ENCODE data around the gene MAGI2.
"Not testable (repeated sequence)": the region's sequence is repeated elsewhere in the genome, so short reads cannot be mapped to it uniquely, and the experiment has no call there.

MAGI2 gene

DNA sequence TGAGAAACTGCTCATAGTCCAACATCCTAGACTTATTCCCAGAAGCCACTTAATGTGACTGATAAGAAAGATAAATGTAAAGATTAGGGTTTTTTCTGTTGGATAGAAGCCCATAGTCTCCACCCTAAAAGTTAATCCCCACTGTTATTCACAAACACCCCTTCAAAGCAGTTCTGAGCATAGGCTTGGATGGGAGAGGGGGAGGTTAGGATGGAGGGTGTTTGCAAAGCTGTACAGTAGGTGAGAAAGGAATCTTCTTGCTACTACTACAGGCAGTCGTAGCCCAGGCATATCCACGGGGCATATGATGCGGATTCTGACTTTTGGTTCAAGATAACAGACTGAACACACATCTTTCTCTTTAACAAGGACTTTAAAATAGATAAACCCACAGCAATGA, 1119.0 kb downstream of the MAGI2 start:
- no peaks in the 10 kb centered on the region for H3K36me3 Mint-ChIP-seq
- no peak overlapping the region for H3K4me3 Mint-ChIP-seq
- no peaks in the 10 kb centered on the region for H3K27me3 Mint-ChIP-seq
- no peaks in the 10 kb centered on the region for H3K4me1 Mint-ChIP-seq
- H3K9me3 Mint-ChIP-seq: peaks cover 5% of the 10 kb centered on the region
- H3K27ac Mint-ChIP-seq: no peak overlapping the region

DNA sequence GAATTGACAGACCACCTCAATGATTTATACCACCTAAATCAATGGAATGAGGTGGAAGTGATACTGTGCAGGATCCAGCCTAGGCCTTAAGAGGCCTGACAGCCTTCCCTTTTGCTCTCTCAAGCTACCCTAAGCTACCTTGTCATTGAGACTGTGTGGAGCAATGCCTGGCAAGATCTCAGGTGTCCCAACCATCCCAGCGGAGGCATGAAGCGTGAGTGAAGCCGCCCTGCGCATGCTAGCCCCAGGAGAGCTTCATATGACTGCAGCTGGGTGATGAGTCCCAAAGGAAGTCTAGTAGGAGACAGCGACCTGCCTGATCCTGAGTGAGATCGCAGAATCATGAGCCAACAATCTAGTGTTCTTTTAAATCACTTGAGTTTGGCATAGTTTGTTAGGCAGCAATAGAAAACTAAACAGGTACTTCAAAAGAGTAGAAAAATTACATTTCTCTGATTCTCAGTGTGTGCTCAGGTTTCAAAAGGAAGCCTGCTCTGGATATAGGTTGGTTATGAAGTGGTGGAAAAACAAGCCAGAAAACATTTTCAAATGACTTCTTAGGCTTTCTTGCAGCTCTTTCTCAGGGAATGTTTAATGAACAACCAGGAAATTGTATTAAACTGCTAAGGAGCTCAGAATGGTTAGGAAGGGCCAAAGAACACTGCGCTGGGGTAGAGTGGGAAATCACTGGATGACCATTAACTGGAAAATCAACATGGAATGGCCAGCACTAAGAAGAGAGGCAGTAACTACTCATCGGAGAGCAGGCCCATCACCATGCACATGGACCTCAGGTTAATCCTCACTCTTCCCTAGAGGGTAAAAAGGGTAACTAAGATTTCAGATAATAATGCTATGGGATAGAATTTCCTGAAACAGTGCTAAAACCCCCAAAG, 1119.7 kb downstream of the MAGI2 start:
- Mint-ChIP-seq H3K9me3 (peaks cover 5% of the 10 kb centered on the region), H3K4me1 (no peaks in the 10 kb centered on the region), H3K27me3 (no peaks in the 10 kb centered on the region), H3K36me3 (no peaks in the 10 kb centered on the region), H3K27ac (no peak overlapping the region), H3K4me3 (no peak overlapping the region)

DNA sequence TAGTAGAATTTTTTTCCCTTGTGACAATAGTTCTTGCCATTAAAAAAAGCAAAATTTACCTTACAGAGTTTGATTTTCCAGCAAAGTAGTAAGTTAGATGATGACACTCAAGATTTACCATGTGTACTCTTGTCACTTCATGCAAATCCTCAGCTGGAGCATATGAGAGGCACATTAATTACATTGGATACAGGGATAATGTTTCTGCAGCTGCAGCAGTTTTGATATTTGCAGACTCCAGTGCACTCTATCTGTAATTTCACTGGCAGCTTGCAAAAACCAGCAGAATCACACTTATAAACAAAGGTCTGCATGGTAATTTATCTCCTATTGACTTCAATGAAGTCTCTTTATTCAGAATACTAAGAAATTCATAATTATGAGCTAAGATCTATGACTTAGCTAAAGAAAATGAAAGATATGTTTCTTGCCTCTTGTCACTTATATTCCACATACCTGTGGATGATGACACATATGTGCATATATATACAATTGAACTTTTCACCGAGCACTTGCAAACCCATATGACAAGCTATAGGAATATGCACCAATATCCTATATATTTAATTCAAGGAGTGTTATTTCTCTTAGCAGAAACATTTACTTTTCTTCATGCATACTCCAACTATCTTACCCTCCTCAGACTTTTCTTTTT, 1124.3 kb downstream of the MAGI2 start:
- Mint-ChIP-seq H3K36me3 (no peaks in the 10 kb centered on the region), H3K4me3 (no peak overlapping the region), H3K4me1 (no peaks in the 10 kb centered on the region), H3K27me3 (no peaks in the 10 kb centered on the region), H3K9me3 (no peaks in the 10 kb centered on the region), H3K27ac (no peak overlapping the region)

DNA sequence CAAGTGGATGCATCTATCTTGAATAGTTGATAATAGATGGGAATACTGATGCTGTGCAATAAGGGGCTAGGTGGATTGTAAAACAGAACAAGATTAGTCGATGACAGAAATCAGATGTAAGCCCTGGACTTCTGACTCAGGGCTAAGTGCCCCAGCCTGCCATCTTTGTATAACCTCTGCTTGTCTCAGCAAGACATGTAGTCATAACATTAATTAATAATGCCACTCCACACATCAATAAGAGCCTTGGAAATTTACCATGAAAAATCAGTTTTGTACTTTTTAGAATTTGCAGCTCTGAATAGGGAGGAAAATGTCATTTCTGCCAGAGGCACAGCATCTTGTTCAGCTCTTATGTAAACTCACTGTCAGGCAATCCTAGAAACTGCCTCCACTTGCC, 1125.7 kb downstream of the MAGI2 start:
- no peaks in the 10 kb centered on the region for H3K9me3 Mint-ChIP-seq

DNA sequence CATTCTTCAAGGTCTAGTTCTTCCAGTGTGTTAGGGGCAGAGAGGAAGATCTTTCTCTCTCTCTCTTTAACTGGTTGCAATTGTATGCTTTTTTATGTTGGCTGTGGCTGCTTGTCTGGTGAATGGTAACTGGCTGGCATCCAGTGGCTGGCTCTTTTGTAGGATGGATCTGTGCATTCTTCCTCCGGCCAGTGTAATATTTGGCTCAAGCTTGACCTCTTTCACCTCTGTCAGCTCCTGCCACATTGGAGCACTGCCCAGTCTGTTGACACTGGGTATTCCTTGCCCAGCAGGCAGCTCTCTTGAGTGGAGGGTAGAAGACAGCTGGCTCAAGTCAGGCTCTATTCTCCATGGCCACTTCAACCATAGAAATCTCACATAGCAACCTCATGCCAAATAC, 1126.6 kb downstream of the MAGI2 start:
- no peaks in the 10 kb centered on the region for H3K36me3 Mint-ChIP-seq
- no peaks in the 10 kb centered on the region for H3K9me3 Mint-ChIP-seq
- no peak overlapping the region for H3K4me3 Mint-ChIP-seq
- H3K4me1 Mint-ChIP-seq: no peaks in the 10 kb centered on the region
- no peak overlapping the region for H3K27ac Mint-ChIP-seq
- H3K27me3 Mint-ChIP-seq: no peaks in the 10 kb centered on the region

More for the DNA sequence above, 1125.7 kb downstream of the MAGI2 start:
- Mint-ChIP-seq H3K36me3 (no peaks in the 10 kb centered on the region), H3K27me3 (no peaks in the 10 kb centered on the region), H3K4me3 (no peak overlapping the region), H3K4me1 (no peaks in the 10 kb centered on the region), H3K27ac (no peak overlapping the region)

DNA sequence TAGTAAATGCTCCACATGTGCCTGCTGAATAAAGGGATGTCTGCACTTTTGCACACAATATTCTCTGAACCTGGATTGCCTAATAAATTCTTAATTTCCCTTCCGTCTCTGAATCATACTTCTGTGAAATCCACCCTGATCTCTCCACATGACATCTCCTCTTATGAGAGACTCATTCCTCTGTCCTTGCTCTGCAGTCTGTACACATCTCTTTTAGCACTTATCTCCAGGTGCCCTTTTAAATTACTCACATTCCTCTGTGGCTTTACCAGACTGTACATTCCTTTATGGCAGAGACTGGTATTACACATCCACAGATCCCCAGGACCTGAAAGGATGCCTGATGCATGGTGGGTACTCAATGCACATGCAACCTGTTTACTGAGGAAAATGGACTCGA, 1127.3 kb downstream of the MAGI2 start:
- Mint-ChIP-seq H3K27ac (no peak overlapping the region), H3K4me1 (no peaks in the 10 kb centered on the region), H3K27me3 (no peaks in the 10 kb centered on the region), H3K36me3 (no peaks in the 10 kb centered on the region), H3K4me3 (no peak overlapping the region), H3K9me3 (no peaks in the 10 kb centered on the region)

DNA sequence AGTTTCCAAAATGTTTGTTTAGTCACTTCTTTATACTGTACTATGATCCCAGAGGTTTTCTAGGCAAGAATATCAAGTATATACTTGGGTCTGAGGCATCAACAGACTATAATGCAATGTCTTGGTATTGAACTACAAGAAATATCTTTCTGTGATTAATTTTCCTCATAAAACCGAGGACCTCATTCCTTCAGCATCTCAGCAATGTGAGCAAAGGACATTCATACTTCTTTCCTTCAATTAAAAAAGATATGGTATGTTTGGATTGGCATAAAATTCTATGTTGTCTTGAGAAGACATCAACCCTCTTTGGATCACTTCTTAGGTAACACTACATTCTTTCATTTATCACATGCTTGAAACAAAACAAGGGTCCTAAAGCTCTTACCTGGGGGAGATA, 1130.3 kb downstream of the MAGI2 start:
- H3K9me3 Mint-ChIP-seq: no peaks in the 10 kb centered on the region
- H3K36me3 Mint-ChIP-seq: no peaks in the 10 kb centered on the region
- no peaks in the 10 kb centered on the region for H3K4me1 Mint-ChIP-seq
- no peak overlapping the region for H3K4me3 Mint-ChIP-seq
- no peak overlapping the region for H3K27ac Mint-ChIP-seq
- no peaks in the 10 kb centered on the region for H3K27me3 Mint-ChIP-seq

DNA sequence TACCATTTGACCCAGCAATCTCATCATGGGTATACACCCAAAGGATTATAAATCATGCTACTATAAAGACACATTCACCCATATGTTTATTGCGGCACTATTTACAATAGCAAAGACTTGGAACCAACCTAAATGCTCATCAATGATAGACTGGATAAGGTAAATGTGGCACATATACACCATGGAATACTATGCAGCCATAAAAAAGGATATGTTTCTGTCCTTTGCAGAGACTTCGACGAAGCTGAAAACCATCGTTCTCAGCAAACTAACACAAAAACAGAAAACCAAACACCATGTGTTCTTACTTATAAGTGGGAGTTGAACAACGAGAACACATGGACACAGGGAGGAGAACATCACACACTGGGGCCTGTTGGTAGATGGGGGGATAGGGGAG, 1131.2 kb downstream of the MAGI2 start:
- H3K4me3 Mint-ChIP-seq, H3K36me3 Mint-ChIP-seq, H3K9me3 Mint-ChIP-seq, H3K27ac Mint-ChIP-seq, H3K27me3 Mint-ChIP-seq, H3K4me1 Mint-ChIP-seq: not testable (repeated sequence)

DNA sequence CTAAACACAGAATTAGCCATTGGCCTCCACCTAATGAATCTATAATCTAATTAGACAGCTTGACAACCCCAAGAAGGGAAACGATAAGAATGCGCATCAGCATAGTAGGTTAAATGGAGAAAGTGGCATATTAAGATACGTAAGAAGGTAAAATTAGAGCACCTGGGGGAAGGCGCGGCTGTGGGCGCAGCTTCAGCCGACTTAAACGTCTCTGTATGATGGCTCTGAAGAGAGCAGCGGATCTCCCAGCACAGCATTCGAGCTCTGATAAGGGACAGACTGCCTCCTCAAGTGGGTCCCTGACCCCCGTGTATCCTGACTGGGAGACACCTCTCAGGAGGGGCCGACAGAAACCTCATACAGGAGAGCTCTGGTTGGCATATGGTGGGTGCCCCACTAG, 1136.1 kb downstream of the MAGI2 start:
- Mint-ChIP-seq H3K27me3 (peaks cover 3% of the 10 kb centered on the region), H3K9me3 (no peaks in the 10 kb centered on the region), H3K36me3 (no peaks in the 10 kb centered on the region), H3K27ac (no peak overlapping the region), H3K4me1 (no peaks in the 10 kb centered on the region), H3K4me3 (no peak overlapping the region)

DNA sequence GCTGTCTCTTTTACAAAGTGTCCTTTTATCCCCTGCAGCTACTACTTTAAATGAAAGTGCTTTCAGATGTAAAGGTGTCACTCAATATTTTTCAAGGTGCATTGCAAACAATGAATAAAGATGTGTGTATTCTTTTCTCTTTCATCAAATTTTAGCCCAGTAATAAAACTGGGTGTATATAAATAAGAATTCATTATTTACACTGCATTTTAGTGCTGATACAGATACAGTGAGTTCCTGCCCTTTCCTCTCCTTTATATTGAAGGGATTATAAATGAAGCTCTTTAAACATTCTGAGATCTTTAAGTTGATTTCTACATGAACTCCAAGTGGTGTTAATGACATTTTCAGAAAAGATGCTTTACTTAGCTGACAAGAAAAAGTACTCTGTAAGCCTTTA, 1137.4 kb downstream of the MAGI2 start:
- Mint-ChIP-seq H3K4me1 (no peaks in the 10 kb centered on the region), H3K4me3 (no peak overlapping the region), H3K36me3 (no peaks in the 10 kb centered on the region), H3K9me3 (no peaks in the 10 kb centered on the region), H3K27ac (no peak overlapping the region), H3K27me3 (peaks cover 3% of the 10 kb centered on the region)

DNA sequence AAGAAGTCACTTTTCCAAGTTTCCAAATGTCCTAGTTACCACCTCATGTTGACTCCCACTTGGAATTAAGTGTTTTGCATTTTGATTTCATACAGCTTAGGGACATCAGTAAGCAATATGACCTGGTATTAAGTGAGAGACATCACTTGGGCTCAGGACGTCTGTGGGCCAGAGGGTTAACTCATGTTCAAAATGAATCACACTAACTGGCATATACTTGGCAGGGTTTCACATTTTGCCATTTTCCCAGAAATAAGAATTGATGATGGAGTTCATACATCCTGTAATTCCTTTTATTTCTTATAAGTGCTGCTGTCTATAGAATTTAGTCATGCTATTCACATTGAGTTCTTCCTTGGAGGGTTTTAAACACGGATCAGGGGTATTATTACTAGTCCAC, 1138.3 kb downstream of the MAGI2 start:
- no peaks in the 10 kb centered on the region for H3K9me3 Mint-ChIP-seq
- no peak overlapping the region for H3K27ac Mint-ChIP-seq
- peaks cover 3% of the 10 kb centered on the region for H3K27me3 Mint-ChIP-seq

DNA sequence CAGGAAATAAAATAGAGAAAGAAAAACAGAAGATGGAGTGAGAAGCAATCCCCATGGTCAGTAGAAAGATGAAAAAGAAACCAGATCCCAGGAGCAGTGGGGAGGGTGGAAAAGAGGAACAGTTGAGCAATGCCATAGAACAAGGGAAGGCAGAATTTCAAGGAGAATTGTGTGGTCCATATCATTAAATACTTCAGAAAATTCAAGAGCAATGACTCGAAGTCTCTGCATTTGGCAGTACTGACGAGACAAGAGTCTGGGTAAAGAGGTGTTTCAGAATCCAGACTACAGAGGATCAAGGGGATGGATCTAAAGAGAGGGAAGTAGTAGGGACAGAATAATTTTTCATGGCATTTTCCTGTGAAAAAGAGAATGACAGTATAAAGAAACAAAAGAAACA, 1142.3 kb downstream of the MAGI2 start:
- no peaks in the 10 kb centered on the region for H3K27me3 Mint-ChIP-seq
- no peaks in the 10 kb centered on the region for H3K9me3 Mint-ChIP-seq
- H3K4me3 Mint-ChIP-seq: no peak overlapping the region
- H3K4me1 Mint-ChIP-seq: no peaks in the 10 kb centered on the region
- H3K27ac Mint-ChIP-seq: no peak overlapping the region
- no peaks in the 10 kb centered on the region for H3K36me3 Mint-ChIP-seq

More for the DNA sequence above, 1138.3 kb downstream of the MAGI2 start:
- Mint-ChIP-seq H3K4me1 (no peaks in the 10 kb centered on the region), H3K4me3 (no peak overlapping the region), H3K36me3 (no peaks in the 10 kb centered on the region)

DNA sequence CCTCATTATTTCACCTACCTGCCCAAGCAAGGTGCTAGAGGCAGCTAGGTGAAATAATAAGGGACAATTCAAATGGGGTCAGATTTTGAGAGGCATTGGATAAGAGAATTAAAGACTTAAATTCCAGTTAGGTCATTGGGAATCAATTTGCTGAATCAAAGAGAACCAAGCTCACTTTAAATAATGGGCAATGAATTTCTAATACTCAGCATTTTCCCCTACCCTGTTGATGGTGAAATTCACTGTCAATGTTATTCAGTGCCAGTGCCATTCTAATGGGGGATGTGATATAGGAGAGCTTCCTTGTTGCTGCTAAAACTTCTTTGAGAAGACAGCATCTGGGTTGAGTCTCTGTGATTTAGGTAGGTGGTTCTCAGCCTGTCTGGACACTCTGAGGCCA, 1145.6 kb downstream of the MAGI2 start:
- Mint-ChIP-seq H3K4me3 (no peak overlapping the region), H3K27me3 (no peaks in the 10 kb centered on the region), H3K27ac (no peak overlapping the region), H3K36me3 (no peaks in the 10 kb centered on the region), H3K9me3 (no peaks in the 10 kb centered on the region), H3K4me1 (no peaks in the 10 kb centered on the region)

DNA sequence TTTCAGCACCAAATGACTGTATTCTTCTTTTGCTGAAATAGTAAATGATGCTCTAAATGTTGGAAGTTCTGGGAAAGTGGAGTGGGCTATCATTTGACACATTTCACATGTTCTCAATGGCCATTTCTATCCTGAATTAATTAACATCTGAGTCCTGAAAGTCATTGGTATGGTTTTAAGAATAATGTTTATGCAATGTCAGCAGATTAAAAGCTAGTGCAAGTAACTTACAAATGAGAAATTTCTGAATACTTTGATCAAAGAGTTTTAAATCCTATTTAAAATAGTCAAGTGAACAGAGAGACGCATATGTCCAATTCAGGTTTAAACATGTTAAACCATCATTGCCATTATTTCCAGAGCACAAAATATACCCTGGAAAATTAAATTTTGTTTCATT, 1146.8 kb downstream of the MAGI2 start:
- Mint-ChIP-seq H3K4me1 (no peaks in the 10 kb centered on the region), H3K27ac (no peak overlapping the region), H3K9me3 (no peaks in the 10 kb centered on the region), H3K27me3 (no peaks in the 10 kb centered on the region), H3K36me3 (no peaks in the 10 kb centered on the region), H3K4me3 (no peak overlapping the region)

DNA sequence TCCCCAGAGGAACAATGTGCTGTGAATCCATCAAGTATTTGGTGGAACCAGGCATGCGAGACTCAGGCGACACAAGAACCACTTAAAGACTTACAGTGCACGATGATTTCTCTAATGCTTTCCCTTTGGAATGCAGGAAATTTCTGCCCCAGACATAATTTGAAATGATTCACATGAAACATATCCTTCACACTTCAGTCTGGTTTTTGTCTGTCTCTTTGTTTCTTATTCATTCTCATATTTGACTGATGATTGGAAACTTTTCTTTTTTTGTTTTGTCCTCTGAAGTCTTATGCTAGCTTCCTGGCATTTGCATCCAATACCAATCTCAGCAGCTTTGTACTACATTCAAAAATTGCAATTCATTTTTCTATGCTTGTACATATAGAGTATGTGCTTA, 1152.1 kb downstream of the MAGI2 start:
- Mint-ChIP-seq H3K9me3 (no peaks in the 10 kb centered on the region), H3K36me3 (no peaks in the 10 kb centered on the region), H3K4me1 (no peaks in the 10 kb centered on the region), H3K27me3 (no peaks in the 10 kb centered on the region), H3K27ac (no peak overlapping the region), H3K4me3 (no peak overlapping the region)

DNA sequence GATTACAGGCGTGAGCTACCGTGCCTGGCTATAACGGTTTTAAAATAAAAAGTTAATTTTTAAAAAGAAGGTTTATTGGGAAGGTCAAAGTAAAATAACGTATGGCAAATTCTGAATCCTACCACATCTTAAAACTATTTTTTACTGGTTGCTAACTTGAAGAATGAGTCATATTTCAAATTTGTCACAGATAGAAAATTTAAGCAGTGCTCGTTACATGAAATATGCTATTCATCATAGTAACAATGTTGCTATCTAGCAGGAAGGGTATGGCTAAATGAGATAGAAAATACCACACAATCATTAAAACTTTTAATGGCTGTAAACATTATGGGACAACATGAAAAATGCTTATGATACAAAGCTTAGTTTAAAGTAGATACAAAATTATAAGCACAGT, 1154.4 kb downstream of the MAGI2 start:
- Mint-ChIP-seq H3K27ac (no peak overlapping the region), H3K4me3 (no peak overlapping the region), H3K27me3 (no peaks in the 10 kb centered on the region), H3K4me1 (no peaks in the 10 kb centered on the region), H3K9me3 (no peaks in the 10 kb centered on the region), H3K36me3 (no peaks in the 10 kb centered on the region)

All from activated naive CD4-positive, alpha-beta T cell treated with anti-CD3 and anti-CD28 coated beads, Interleukin-2, amount 50 U/mL, for 24 hours (primary cell).